Measurements from ENCODE around the gene ZNF580. TPM values are rescaled to one million over a fixed set of nuclear protein-coding genes. Genes with fewer than 3 reads are reported as not detected.
A peak's percentile ranks its signal among the peaks of the same experiment; 100 is the strongest.

Gene ZNF580
- total and polyA plus RNA-seq, 2 of the 8 experiments (the other 6 are each of a cell fraction or from before 2014, with no cell fraction given) = 12.0 to 24.6 TPM

GRCh38 chr19:55646889-55647731 lies 6.3 kb downstream of the ZNF580 start:
- peaks cover 7 to 13% (median 11%) of the 10 kb centered on the region in 4 experiments for H3K36me3 ChIP-seq (ENCODE audit: control insufficient read depth in 2 of 4, insufficient read depth in 4 of 4, low read length in 3 of 4)
- WGBS, 2 experiments (ENCODE audit: extremely low coverage in 1 of 2, insufficient coverage in 1 of 2, insufficient read length in 1 of 2, insufficient replicate concordance in 2 of 2, low coverage in 1 of 2, low lambda C conversion rate in 2 of 2, missing lambda C conversion rate in 1 of 2) = 58% methylated on average over 14 of the region's 14 CpGs; no CpG with 5 or more reads in 1 of the 2 experiments
- peak overlapping the region; percentile 80 for H3K56ac ChIP-seq (replicated peaks; ENCODE audit: insufficient read length, low read depth, low read length)
- H2BK15ac ChIP-seq (ENCODE audit: low read length) = no peak overlapping the region
- FAIRE-seq (no peak), DNase-seq (ENCODE audit: low read depth in 1 of 2, low spot score in 2 of 2) (no peak)
- peaks cover 0 to 20% (median 10%) of the 10 kb centered on the region in 4 experiments; a peak in 6 of 7 replicates for H3K4me1 ChIP-seq (replicated peaks in 1 of 4; ENCODE audit: control insufficient read depth in 3 of 4, insufficient read depth in 4 of 4, low read length in 3 of 4)
- POLR2A ChIA-PET (ENCODE audit: partially characterized antibody) = interaction anchor here (0.6 to 9.2 kb wide), 21 partner anchors 8 to 554 kb away, joined by 3 to 96 read pairs (median 4); partner anchors contain the start of genes FIZ1, NAT14, ZNF628 and ZNF784
- peaks cover 14% of the 10 kb centered on the region for H3K79me1 ChIP-seq (ENCODE audit: low read depth, low read length)
- H2BK20ac ChIP-seq (ENCODE audit: low read length) = no peak overlapping the region
- H3K9ac ChIP-seq (replicated peaks in 1 of 4; ENCODE audit: extremely low read depth in 1 of 4, low read depth in 3 of 4, low read length in 3 of 4) = peak overlapping the region in 1 of 4 experiments; percentile 16; a peak in 2 of 7 replicates
- no peak overlapping the region for H2BK12ac ChIP-seq (ENCODE audit: low read depth, low read length)
- peaks cover 0 to 4% of the 10 kb centered on the region in 2 experiments for H4K20me1 ChIP-seq (replicated peaks in 1 of 2; ENCODE audit: control insufficient read depth in 1 of 2, insufficient read depth in 2 of 2, low read length in 2 of 2)
- H2BK5ac ChIP-seq (ENCODE audit: low read depth, low read length) = no peak overlapping the region
- H2BK120ac ChIP-seq (replicated peaks; ENCODE audit: low read depth, low read length) = no peak overlapping the region
- TF ChIP-seq CBX8 (IDR thresholded peaks at IDR 0.05; ENCODE audit: borderline replicate concordance, low read depth, low read length) (no peak), POLR2AphosphoS5 (IDR thresholded peaks at IDR 0.05; ENCODE audit: low read depth, low read length) (peak; percentile 29; the same call in 1 of the 2 replicates)
- peak overlapping the region; percentile 74 for H3K4ac ChIP-seq (replicated peaks; ENCODE audit: insufficient read length, low read depth, low read length)
- H3K14ac ChIP-seq (ENCODE audit: insufficient read length) = peak overlapping the region; percentile 27
- no peak overlapping the region for H2AFZ ChIP-seq (ENCODE audit: low read length)
- H3K27me3 ChIP-seq (replicated peaks in 1 of 4; ENCODE audit: control insufficient read depth in 3 of 4, extremely low read depth in 1 of 4, insufficient read depth in 3 of 4, low read length in 3 of 4) = no peaks in the 10 kb centered on the region
- CTCF ChIA-PET (ENCODE audit: partially characterized antibody) = interaction anchor here (0.7 to 6.9 kb wide), 8 partner anchors 10 to 701 kb away, joined by 3 to 56 read pairs (median 4); partner anchors contain the start of gene ZNF865
- H2AK5ac ChIP-seq (ENCODE audit: low read depth, low read length) = no peak overlapping the region
- H3K9me3 ChIP-seq (ENCODE audit: insufficient read depth in 2 of 2, low read depth in 1 of 2, low read length in 1 of 2) = no peaks in the 10 kb centered on the region
- no peak overlapping the region for H3K27ac ChIP-seq (ENCODE audit: low read depth, low read length)
- H3K23ac ChIP-seq (ENCODE audit: insufficient read length) = no peak overlapping the region
- H3K4me3 ChIP-seq (ENCODE audit: extremely low read depth in 1 of 4, insufficient read depth in 2 of 4, low read depth in 3 of 4, low read length in 4 of 4) = peak overlapping the region; percentile 72 to 85 (median 78)
- peak overlapping the region; percentile 87 for H3K18ac ChIP-seq (ENCODE audit: extremely low read depth, low read length)
- no peak overlapping the region for H4K5ac ChIP-seq (ENCODE audit: insufficient read length, low read depth, low read length)
- peaks cover 26% of the 10 kb centered on the region for H3K23me2 ChIP-seq (ENCODE audit: low read depth, low read length)
- peak overlapping the region; percentile 26 for H4K91ac ChIP-seq (replicated peaks; ENCODE audit: insufficient read length, low read length)
- peak overlapping the region; percentile 78 to 81 for H3K4me2 ChIP-seq (ENCODE audit: insufficient read depth in 1 of 2, low read depth in 2 of 2, low read length in 2 of 2)
- peaks cover 4 to 21% of the 10 kb centered on the region in 2 experiments; a peak in 3 of 4 replicates for H3K79me2 ChIP-seq (ENCODE audit: control insufficient read depth in 1 of 2, insufficient read depth in 2 of 2, low read length in 2 of 2)
- no peak overlapping the region; the same call in 1 of the 2 replicates for H4K8ac ChIP-seq (ENCODE audit: extremely low read depth, insufficient read depth, low read length)

Data from H1 (cell line).